LNCaP clone FGC (cell line): Measurements from ENCODE around the gene SV2B.

Source experiments
- DNase-seq: peaks from one replicate; pipeline ENCODE4 v3.0.0-alpha.2; 2011; ENCODE audit warnings: low read depth
- H3K4me3 ChIP-seq: 2 replicates; pipeline ENCODE4 v1.5.1; 2011; ENCODE audit warnings: mild to moderate bottlenecking, low read depth, low read length, control low read depth
- TF ChIP-seq, protein P1 (sequence below): IDR thresholded peaks from 2 replicates; pipeline ENCODE4 v1.5.1; 2012; ENCODE audit warnings: mild to moderate bottlenecking; ENCODE audit not compliant: control insufficient read depth, insufficient read depth; ENCODE audit errors: extremely low read depth

SV2B gene

DNA sequence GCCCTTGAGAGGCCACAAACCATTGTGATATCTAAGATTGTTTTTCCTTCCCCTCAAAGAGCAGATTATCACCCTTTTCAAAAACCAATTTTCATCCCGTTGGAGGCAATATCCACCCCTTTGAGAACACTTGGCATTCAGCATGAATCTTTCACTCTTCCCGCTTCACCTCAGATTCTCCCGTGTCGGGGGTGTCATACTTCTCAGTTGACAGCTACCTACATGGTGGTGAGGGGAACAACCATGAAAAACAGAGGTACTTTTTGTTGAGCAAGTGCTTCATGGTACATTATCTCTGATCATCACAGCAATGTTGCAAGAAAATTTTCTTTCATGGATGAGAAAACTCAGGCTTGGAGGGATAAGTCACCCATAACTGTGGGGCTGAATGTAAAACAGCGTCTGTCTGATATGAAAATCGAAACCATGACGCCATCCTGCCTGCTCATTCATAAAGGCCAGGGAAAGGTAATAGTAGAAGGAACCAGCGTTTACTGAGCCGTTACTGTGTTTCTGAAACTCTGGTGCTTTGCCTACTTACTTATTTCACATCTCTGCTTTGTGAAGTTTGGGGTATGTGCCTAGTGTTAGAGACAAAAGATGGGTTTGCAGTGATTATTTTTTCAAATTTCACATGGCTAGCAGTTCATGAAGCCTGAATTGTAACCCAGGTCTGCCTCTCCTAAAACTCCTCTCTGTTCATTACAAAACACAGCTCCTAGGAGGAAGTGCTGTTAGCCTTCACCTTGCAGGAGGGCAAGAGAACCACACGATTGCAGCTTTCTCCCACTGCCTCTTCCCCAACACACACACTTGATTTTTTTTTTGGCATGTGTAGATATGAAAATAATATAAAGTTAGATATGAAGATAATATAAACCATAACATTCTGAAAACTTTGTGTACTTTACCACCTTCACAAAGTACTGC is 35.4 kb downstream of the SV2B start:
- TF ChIP-seq, protein P1, sequence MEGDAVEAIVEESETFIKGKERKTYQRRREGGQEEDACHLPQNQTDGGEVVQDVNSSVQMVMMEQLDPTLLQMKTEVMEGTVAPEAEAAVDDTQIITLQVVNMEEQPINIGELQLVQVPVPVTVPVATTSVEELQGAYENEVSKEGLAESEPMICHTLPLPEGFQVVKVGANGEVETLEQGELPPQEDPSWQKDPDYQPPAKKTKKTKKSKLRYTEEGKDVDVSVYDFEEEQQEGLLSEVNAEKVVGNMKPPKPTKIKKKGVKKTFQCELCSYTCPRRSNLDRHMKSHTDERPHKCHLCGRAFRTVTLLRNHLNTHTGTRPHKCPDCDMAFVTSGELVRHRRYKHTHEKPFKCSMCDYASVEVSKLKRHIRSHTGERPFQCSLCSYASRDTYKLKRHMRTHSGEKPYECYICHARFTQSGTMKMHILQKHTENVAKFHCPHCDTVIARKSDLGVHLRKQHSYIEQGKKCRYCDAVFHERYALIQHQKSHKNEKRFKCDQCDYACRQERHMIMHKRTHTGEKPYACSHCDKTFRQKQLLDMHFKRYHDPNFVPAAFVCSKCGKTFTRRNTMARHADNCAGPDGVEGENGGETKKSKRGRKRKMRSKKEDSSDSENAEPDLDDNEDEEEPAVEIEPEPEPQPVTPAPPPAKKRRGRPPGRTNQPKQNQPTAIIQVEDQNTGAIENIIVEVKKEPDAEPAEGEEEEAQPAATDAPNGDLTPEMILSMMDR: no peak
- DNase-seq: no peak

DNA sequence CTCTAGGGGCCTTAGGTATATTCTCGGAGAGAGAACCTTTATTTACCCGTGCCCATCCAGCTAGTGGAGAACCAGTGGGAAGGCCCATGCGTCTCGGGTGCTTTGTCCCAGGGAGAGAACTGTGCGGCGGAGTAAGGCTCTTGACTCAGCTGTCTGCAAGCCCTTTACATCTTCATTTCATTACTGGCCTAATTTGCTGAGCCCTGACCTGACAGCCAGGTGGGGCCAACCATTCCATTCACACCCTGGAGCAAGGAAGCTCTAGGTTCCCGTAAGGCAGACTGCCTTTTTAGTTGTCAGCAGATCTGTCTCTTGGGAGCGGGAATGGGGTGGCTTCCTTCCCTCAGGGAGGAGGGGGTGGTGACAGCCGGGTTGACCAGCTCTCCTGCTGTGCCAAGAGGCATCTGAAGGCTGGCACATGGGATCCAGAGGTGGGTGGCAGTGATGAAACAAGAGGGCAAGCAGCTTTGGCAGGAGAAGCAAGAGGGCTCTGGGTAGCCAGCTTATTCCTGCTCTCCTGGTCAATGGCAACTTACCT is 36.4 kb downstream of the SV2B start:
- DNase-seq: no peak
- no peak overlapping the region for H3K4me3 ChIP-seq
- TF ChIP-seq, protein P1: no peak

More for the DNA sequence above, 35.4 kb downstream of the SV2B start:
- H3K4me3 ChIP-seq: no peak overlapping the region

DNA sequence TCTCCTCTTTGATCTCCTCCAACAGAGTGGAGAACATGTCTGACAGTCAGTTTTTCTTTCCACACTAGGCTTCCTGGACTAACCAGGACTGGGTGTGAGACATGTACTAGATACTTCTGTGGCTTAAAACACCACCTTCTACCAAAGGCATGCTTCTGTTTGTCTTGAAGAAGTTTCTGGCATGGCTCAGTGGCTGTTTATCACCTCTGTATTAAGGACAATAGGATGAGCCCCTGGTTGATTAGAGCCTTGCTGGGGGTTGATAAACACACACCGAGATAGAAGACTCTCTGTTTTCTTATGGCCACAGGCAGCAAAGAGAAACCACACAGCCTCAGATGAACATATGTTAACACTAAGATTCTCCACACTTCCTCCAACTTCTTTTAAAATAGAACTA is 40.5 kb downstream of the SV2B start:
- H3K4me3 ChIP-seq: no peak overlapping the region
- TF ChIP-seq, protein P1: no peak
- DNase-seq: no peak

DNA sequence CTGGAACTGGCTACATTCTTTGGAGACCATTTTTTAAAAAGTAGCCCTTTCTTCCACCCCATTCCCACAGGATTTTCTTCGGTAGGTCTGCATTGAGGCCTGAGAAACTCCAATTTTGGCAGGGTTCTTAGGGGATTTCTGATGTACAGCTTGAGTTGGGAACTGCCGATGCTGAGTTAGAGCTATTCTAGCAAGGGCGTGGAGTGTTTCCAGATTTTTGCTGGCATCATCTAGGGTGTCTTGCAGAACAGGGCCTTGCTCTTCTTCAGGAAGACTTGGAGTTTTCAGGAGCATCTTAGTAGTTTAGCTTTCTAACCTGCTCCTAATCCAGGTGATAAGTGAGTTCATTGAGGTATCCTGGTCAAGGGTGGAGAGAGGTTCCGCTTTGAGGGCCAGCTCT is 41.0 kb downstream of the SV2B start:
- no peak overlapping the region for H3K4me3 ChIP-seq
- TF ChIP-seq, protein P1: no peak
- no peak for DNase-seq

DNA sequence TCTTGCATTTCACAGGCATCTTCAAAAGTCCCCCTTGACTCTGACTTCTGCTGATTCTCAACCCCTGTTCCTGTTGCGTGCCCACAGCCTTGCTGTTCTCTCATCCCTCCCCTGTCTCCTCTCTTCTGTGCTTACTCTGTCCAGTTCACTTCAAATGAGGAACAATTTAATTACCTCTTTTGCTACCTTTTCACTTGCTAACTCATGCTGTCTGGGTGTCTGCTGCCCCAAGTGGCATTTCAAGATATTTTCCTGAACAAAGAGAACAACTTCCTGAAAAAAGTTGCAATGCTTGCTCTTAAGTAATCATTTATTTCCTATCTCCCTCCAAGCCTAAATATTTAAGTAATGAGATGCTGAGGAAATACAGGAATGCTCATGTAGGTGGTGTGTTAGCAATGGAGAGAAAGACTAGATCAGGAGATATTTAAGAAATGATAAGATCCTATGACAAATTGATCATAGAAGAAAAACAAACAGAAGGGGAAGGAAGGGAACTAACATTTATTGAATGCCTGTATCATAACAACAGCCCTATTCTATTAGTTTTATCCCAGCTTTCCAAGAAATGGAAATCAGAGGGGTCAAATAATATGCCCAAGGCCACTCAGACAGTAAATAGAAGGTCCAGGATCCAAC is 42.2 kb downstream of the SV2B start:
- peak; percentile 23 for DNase-seq
- TF ChIP-seq, protein P1: peak; percentile 62
- H3K4me3 ChIP-seq: no peak overlapping the region

DNA sequence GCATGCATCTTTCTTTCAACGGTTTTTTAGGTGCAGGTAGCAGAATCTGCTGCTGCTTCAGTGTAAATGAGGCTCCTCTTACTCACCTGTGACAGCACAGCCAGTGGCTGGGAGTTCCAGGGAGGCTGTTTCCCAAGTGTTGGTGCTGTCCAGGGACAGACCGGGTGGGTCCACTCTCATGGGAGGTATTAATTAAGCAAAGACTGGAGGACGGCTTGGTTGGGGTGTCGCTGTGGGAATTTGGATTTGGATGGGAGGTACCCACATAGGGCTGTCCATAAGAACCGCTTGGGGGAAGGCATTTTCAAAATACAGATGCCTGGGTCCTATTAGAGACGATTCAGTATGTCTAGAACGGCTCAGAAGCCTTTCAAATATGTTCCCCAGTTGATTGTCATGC is 42.9 kb downstream of the SV2B start:
- H3K4me3 ChIP-seq: no peak overlapping the region
- TF ChIP-seq, protein P1: no peak
- no peak for DNase-seq

DNA sequence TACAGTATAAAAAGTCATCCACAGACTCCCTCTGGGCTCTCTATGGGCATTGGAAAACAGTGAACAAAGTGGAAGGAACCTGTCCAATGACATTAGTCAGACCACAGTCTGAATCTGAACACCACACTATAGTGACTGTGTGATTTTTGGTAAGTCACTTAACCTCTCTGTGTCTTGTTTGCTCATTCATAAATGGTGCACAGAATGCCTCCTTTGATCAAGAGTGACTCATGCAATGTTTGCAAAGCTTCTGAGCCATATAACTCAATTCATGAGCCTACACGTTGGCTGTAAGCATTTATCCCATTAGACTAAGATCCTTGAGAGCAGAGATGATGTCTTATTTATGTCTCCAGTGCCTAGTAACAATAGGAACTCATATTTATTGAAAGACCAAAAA is 46.7 kb downstream of the SV2B start:
- no peak overlapping the region for H3K4me3 ChIP-seq
- no peak for DNase-seq
- TF ChIP-seq, protein P1: no peak
